ENCODE measurements around the gene USP9Y.
"Not testable (repeated sequence)": the region's sequence is repeated elsewhere in the genome, so short reads cannot be mapped to it uniquely, and the experiment has no call there.

USP9Y gene

GRCh38 chrY:12701181-12701695 is at the start of gene USP9Y:
Gene USP9Y (plus strand): TSS chrY:12701231. CDS start chrY:12709448, 8,217 bp downstream.
- intact Hi-C loops (cut with DNase I), result no loop called here
- no peak for DNase-seq

GRCh38 chrY:12651621-12652036 is 49.4 kb upstream of the USP9Y start:
- no peak for DNase-seq
- intact Hi-C loops (cut with DNase I), result no loop called here

DNA sequence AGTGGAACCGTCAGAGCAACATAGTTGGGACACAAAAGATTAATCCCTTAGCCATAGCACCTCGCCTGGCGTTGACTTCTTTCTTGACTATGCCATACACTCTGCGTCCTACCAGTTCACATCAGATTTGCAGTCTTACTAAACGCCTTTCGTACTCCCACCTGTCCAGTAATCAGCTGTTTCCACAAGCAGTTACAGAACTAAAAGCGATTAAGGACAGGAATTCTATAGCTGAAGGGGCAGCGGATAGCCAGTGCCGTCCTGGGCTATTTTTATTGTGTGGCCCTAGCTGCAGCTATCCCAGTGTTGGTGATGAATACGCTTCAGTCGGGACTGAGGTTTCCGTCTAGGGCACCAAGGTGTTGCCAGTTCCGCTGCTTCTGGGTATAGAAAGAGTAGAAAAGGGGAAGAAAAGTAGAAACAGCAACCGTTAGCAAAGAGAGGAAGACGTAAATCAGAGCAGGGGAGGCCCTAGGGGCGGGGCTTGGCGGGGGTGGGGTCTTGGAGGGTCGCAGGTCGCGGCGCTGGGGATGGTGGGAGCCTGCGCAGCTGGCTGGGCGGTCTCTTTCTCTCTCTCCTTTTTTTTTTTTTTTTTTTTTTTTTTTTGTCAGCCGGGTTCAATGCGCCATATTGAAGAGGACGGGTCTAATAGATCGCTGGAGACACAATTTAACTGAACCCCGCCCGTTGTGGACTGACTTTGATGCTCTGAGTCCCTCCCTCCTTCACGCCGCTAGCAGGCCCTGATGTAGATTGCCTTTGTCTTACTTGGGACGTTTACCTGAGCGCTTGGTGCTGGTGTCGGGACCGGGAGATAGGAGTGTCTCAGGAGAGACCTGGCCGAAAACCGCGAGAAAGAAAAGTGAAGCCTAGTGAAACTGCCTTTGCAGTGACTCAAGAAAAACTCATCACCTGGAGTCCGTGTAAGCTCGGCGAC is 39.0 kb upstream of the USP9Y start:
- DNase-seq, result peak in 15 of 42 donors; percentile 36 to 86 (median 66)
- intact Hi-C loops (cut with DNase I), result no loop called here

- peak in 15 of 42 donors; percentile 2 to 63 (median 27) for DNase-seq
- intact Hi-C loops (cut with DNase I), result no loop called here
These were observed 38.1 kb upstream of the USP9Y start for GRCh38 chrY:12662745-12663591.

DNA sequence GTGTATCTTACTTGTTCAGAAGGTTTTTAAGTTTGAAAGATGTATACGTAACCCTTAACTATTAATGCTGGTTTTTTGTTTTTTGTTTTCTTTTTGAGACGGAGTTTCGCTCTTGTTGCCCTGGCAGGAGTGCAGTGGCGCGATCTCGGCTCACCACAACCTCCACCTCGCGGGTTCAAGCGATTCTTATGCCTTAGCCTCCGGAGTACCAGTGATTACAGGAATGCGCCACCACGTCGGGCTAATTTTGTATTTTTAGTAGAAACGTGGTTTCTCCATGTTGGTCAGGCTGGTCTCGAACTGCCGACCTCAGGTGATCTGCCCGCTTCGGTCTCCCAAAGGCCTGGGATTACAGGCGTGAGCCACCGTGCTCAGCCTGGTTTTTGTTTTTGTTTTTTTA is 37.2 kb upstream of the USP9Y start:
- intact Hi-C loops (cut with DNase I); DNase-seq: not testable (repeated sequence)

DNA sequence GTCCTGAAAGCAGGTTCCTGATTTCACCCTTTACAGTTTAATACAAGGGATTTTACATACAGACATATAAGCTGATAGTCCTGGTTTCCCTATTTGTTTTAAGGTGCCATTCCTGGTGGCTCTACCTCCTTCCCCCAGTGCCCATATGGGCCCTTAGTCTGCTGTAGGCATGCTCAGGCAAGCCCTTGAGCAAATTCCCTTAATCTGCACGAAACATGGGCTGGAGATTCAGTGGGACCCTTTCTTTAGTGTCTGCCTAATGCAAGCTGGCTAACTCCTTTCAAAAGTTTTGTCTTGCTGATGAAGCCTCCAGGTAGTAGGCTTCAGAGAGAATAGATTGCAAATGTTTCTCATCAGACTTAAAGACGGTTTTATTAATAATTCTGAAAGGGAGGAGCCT is 22.9 kb upstream of the USP9Y start:
- DNase-seq, result no peak
- intact Hi-C loops (cut with DNase I), result no loop called here

DNA sequence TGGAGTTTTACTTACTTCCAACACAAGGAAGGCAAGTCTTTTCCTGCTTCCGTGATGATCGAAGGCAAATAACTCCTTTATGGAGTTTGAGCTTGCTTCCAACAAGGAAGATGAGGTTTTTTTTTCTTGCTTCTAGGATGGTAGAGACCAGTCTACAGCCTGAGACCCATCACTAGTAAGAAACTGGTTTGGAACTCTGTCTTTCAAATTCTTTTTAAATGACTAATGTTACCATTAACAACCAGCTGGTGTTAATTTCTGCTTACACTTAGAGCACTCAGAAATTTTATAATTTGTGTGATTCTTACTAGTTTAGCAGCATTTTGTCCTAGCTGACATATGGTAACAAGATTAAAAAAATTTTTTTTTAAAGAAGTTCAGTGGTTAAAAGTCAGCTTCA is 19.5 kb upstream of the USP9Y start:
- intact Hi-C loops (cut with DNase I), result no loop called here
- no peak for DNase-seq

GRCh38 chrY:12688337-12688736 is 12.7 kb upstream of the USP9Y start:
- intact Hi-C loops (cut with DNase I), result no loop called here

DNA sequence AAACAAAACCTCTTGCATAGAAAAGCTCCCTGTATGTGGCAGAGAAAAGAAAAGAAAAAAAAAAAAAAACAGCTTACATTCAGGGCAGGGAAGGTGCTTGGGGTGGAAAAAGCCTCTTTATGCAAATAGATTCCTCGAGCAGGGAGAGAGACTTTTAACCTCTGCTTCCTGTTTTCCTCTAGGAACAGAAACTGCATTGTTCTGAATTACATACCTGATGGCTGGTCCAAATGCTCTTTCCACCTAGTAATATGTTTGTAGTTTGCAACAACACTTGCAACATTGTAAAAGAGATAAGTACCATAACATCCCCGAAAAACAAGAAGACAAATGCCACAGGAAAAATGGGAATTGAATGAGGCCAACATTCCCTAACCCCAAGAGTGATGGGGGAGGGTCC is 944 bp upstream of the USP9Y start:
- DNase-seq, result no peak
- intact Hi-C loops (cut with DNase I), result no loop called here

More at GRCh38 chrY:12688337-12688736, 12.7 kb upstream of the USP9Y start:
- DNase-seq, result no peak

DNA sequence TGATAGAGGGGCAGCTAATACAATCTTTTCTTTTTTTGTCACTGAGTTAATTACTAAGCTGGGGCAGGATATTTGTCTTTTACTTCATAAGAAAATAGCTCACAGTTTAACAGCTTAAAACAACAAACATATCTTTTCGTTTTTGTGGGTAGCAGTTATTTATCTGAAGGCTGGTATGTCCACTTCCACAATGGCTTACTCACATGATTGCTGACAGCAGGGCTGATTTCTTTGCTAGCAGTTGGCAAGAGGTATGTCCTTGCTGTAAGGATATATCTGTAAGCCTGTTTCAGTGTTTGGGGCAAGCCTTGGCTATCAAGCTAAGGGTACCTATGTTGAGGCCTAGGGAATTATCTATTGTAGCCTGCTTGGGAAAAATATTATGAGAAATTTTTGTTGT is 1.1 kb downstream of the USP9Y start:
- DNase-seq, result no peak
- intact Hi-C loops (cut with DNase I), result no loop called here

DNA sequence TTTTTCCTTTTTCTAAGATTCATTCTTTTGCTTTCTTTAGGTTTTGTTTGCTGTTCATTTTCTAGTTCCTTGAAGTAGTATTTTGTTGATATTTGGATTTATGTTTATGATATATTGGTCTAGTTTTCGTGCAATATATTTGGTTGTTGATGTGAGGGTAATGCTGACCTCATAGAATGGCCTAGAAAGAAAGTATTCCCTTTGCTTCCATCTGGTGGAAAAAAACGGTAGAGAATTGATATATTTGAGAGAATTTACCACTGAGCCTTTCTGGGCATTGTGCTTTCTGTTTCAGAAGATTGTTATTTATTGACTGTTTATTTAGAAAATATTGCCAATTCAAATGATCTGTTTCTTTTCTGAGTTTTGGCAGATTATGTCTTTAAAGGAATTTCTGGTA is 9.4 kb downstream of the USP9Y start:
- DNase-seq, result no peak
- intact Hi-C loops (cut with DNase I), result no loop called here

GRCh38 chrY:12715376-12715775 is 14.3 kb downstream of the USP9Y start:
- no peak for DNase-seq
- intact Hi-C loops (cut with DNase I), result no loop called here

DNA sequence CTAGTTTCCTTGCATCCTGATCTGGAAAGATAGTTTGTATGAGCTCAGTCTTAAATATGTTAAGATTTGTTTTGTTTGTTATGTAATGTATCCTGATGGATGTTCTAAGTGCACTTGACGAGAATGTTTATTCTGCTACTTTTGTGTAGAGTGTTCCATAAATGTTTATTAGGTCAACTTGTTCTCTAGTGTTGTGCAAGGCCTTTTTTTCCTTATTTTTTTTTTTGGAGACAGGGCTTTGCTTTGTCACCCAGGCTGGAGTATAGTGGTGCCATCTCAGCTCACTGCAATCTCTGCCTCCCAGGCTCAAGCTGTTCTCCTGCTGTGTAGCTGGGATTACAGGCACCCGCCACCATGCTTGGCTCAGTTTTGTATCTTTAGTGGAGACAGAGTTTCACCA is 28.7 kb downstream of the USP9Y start:
- no peak for DNase-seq
- intact Hi-C loops (cut with DNase I), result no loop called here

DNA sequence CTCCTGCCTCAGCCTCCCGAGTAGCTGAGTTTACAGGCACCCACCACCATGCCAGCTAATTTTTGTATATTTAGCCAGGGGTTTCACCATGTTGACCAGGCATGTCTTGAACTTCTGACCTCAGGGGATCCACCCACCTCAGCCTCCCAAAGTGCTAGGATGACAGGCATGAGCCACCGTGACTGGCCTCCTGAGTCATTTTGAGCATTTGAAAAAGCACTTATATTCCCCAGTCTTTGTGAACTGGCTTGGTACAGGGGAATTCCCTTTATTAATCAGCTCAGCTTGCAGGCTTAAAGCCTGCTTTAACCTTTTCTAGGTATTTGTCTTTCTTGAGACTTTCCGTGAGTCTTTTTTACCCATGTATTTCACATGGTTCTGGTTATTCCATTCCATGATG is 32.6 kb downstream of the USP9Y start:
- intact Hi-C loops (cut with DNase I), result no loop called here
- DNase-seq, result no peak

DNA sequence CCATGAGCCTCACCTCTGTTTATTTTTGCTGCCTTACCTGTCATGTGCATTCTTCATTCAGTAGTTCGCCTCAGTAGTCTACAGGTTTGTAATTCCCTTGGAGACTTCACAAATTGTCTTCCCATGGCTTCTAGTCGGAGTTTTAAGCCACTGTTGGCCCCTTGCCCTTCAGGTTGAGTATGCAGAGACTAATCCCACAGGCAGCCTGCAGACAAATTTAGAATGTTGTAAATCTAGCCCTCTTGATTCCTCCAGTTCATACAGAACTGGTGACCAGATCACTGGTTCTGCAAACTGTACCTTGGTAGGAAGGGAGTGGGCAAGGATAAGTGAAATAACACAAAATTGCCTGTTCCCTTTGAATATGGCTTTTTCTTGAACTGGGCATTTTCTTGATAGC is 33.0 kb downstream of the USP9Y start:
- intact Hi-C loops (cut with DNase I), result no loop called here
- no peak for DNase-seq

DNA sequence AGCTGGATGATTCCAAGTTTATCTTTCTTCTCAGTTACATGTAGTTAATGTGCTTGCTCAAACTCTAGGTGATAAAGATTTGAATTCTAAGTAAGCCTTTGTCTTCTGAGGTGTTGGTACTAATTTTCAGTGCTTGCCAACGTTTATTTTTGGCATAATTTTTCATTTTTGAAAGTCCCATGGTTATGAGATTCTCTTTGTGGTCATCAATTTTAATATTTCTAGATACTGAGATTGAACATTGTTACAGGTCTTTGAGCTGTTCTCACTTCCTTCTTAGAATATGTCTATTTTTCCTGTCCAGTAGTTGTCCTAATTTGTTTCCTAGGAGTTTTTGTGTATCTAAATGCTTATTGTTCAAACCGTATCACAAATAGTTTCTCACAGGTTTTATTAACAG is 40.4 kb downstream of the USP9Y start:
- DNase-seq, result no peak
- intact Hi-C loops (cut with DNase I), result no loop called here

DNA sequence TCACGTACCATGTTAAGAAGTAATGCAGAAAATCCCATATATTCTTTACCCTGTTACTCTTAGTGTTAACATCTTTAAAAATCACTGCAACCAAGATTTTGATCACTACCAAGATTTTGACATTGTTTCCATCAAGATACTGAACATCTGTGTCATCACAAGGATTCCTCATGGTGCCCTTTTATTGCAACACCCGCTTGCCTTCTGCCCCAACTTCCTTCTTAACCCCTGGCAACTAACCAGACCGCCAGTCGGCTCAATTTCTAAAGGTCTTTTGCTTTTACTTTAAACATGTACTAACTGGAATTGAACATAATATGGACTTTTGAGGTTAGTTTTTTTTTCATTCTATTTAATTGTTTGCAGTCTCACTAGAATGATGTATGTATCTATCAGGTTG is 41.7 kb downstream of the USP9Y start:
- intact Hi-C loops (cut with DNase I), result no loop called here
- DNase-seq, result no peak

GRCh38 chrY:12744091-12744490 is 43.1 kb downstream of the USP9Y start:
- intact Hi-C loops (cut with DNase I), result no loop called here

DNA sequence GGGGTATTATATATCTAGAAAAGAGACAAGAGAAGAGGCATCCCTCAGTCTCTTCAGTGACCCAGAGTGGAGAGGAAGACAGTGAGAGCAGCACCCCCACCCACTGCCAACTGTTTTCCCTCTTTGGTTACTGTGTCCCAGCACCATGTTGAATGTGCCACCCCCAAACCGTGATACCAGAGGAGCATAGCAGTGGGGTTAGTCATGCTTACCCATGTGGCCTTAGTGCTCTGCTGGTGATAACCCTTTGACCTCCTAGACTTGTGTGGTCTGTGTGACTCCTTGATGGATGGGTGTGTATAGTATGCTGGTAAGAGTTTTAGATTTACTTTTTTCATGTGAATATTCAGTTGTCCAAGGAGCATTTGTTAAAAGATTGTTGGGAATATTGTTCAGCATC is 48.3 kb downstream of the USP9Y start:
- intact Hi-C loops (cut with DNase I), result no loop called here
- no peak for DNase-seq

More at GRCh38 chrY:12744091-12744490, 43.1 kb downstream of the USP9Y start:
- DNase-seq, result no peak

DNA sequence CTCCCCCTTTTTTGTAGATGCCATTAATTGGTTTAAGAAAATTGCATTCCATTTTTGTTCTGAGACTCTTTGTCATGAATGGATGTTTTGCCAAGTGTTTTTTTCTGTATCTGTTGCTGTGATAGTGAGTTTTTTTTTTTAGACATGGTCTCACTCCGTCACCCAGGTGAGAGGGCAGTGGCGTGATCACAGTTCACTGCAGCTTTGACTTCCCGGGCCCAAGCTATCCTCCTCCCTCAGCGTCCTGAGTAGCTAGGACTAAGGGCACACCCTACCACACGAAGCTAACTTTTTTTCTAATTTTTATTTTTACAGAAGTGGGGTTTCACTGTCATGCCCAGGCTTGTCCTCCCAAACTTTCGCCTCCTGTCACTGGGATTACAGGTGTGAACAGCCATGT is 51.8 kb downstream of the USP9Y start:
- intact Hi-C loops (cut with DNase I), result no loop called here
- no peak for DNase-seq

Measured in head of caudate nucleus (tissue), 42 donors.